Astrocyte of the cerebellum (primary cell): ENCODE data around the gene UQCC5.

ENCODE experiments used
- DNase-seq: peaks from one replicate; pipeline ENCODE4 v3.0.0-alpha.2; 2011; ENCODE audit warnings: low read depth
- H3K4me3 ChIP-seq: 2 replicates; pipeline ENCODE4 v1.5.1; 2011; ENCODE audit warnings: mild to moderate bottlenecking, low read depth, low read length, moderate library complexity
- in situ Hi-C: cut with HindIII; loops from 2 replicates; pipeline ENCODE4 v1.10.0; 2017; ENCODE audit warnings: low sequenced_read_pairs
- TF ChIP-seq, protein P1 (sequence below): IDR thresholded peaks from 2 replicates; pipeline ENCODE4 v1.5.1; 2012; ENCODE audit warnings: low read length, low read depth, moderate library complexity, mild to moderate bottlenecking; ENCODE audit errors: missing control alignments

Gene UQCC5

DNA sequence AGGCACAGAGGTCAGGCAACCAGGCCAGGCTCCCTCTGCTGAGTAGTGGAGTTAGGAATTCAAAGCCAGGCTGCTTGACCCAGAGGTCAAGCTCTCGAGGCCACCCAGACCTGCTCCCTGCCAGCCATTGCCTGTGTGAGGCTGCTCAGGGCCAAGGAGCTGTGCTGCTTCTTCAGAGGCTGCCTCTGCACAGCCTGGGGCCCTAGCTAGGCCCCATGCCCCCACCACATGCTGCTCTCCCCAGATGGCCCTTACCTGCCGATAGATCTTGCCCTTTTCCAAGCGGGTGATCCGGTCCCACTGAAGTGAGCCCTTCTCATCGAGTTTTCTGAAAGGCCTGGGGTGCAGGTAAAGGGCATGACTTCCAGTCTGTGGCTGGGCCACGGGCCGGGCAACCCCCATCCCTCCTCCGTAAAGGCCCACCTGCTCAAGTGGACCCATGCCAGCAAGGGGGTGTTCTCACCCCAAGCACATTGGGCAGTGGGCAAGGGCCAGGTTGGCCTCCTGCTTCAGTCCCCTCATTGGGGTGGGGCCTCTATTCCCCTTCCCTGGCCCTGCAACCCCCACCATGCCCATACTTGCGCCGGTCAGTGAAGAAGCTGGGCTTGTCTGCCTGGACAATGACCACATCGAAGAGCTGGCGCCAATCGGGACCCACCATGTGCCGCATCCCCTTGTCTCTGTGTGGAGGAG, 9.2 kb upstream of the UQCC5 start:
- no peak for DNase-seq
- TF ChIP-seq, protein P1, sequence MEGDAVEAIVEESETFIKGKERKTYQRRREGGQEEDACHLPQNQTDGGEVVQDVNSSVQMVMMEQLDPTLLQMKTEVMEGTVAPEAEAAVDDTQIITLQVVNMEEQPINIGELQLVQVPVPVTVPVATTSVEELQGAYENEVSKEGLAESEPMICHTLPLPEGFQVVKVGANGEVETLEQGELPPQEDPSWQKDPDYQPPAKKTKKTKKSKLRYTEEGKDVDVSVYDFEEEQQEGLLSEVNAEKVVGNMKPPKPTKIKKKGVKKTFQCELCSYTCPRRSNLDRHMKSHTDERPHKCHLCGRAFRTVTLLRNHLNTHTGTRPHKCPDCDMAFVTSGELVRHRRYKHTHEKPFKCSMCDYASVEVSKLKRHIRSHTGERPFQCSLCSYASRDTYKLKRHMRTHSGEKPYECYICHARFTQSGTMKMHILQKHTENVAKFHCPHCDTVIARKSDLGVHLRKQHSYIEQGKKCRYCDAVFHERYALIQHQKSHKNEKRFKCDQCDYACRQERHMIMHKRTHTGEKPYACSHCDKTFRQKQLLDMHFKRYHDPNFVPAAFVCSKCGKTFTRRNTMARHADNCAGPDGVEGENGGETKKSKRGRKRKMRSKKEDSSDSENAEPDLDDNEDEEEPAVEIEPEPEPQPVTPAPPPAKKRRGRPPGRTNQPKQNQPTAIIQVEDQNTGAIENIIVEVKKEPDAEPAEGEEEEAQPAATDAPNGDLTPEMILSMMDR: no peak
- in situ Hi-C loops: no loop called here
- no peak overlapping the region for H3K4me3 ChIP-seq

GRCh38 chr3:52527732-52528585, 8.4 kb upstream of the UQCC5 start:
- in situ Hi-C loops: no loop called here
- no peak for DNase-seq
- no peak overlapping the region for H3K4me3 ChIP-seq
- TF ChIP-seq, protein P1: no peak

GRCh38 chr3:52528586-52529375, 7.6 kb upstream of the UQCC5 start:
- DNase-seq: no peak
- in situ Hi-C loops: no loop called here
- TF ChIP-seq, protein P1: no peak
- H3K4me3 ChIP-seq: no peak overlapping the region

- in situ Hi-C loops: no loop called here
- TF ChIP-seq, protein P1: no peak
- no peak overlapping the region for H3K4me3 ChIP-seq
- DNase-seq: peak; percentile 42
Observed at GRCh38 chr3:52529376-52530333, 6.8 kb upstream of the UQCC5 start.

GRCh38 chr3:52530918-52531826, 5.2 kb upstream of the UQCC5 start:
- H3K4me3 ChIP-seq: no peak overlapping the region
- DNase-seq: no peak
- in situ Hi-C loops: no loop called here
- TF ChIP-seq, protein P1: no peak
